ENCODE data around the gene LRRC58. TPM values are rescaled to one million over a fixed set of nuclear protein-coding genes. Genes with fewer than 3 reads are reported as not detected.
"Not testable (repeated sequence)": the region's sequence is repeated elsewhere in the genome, so short reads cannot be mapped to it uniquely, and the experiment has no call there.

The LRRC58 gene
- total and polyA plus RNA-seq, 5 donors from 2014 or later, result 8.3 to 15.8 (median 9.4) TPM

DNA sequence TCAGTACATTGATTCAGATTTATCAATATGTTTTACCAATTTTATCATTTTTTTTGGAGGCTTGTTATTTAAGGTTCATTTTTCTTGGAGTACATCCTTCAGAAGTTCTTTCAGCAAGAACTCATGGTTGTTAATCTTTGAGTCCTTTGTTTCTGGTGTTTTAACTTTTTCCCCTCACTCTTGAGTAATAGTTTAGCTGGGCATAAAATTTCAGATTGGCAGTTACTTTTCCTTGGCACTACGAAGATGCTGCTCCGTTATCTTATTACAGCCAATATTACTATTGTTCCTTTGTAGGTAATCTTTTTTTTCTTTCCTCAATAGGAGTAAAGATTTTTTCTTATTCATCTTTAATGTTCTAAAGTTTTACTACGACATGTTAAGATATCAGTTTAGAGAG, 9.8 kb downstream of the LRRC58 start:
- H3K4me3 ChIP-seq (ENCODE audit: low read depth, low read length), result no peak overlapping the region
- Mint-ChIP-seq H3K4me3 (no peak overlapping the region), H3K9me3 (peaks cover 0 to 9% (median 0%) of the 10 kb centered on the region in 7 donors), H3K27ac (peak overlapping the region in 1 of 3 donors; percentile 74), H3K4me1 (peaks cover 33 to 66% (median 54%) of the 10 kb centered on the region in 4 donors), H3K36me3 (peaks cover 35% of the 10 kb centered on the region), H3K27me3 (no peaks in the 10 kb centered on the region)
- peaks cover 17% of the 10 kb centered on the region for H3K4me1 ChIP-seq (ENCODE audit: control insufficient read depth, insufficient read depth, low read length, poor library complexity, severe bottlenecking)
- peaks cover 8% of the 10 kb centered on the region for H3K36me3 ChIP-seq (ENCODE audit: control insufficient read depth, insufficient read depth, low read length)
- no peaks in the 10 kb centered on the region for H3K9me3 ChIP-seq (ENCODE audit: control insufficient read depth in 2 of 2, low read length in 2 of 2)
- H3K27ac ChIP-seq (ENCODE audit: insufficient read depth, low read length, poor library complexity, severe bottlenecking), result no peak overlapping the region
- ATAC-seq (ENCODE audit: low read depth in 2 of 2), result no peak
- no peaks in the 10 kb centered on the region for H3K27me3 ChIP-seq (ENCODE audit: control insufficient read depth, insufficient read depth, low read length)
- no peak for DNase-seq

DNA sequence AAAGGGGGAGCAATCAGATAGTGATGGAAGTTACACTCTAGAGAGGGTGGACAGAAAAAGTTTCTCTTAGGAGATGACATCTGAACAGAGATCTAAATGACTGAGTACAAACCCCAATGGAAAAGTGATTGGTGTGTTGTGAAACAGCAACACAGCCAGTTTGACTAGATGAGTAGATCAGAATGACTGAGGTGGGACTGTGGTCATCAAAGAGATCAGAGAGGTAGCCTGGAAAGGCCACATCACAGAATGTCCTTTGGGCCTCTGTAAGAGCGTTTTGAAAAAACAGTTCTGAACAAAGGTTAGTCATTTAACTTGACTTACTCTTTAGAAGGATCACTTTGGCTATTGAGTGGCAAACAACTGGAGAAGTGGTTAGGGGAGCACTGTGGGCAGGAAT, 10.6 kb downstream of the LRRC58 start:
- no peak for ATAC-seq (ENCODE audit: low read depth in 2 of 2)
- H3K36me3 ChIP-seq (ENCODE audit: control insufficient read depth, insufficient read depth, low read length), result peaks cover 14% of the 10 kb centered on the region
- no peak overlapping the region for H3K4me3 ChIP-seq (ENCODE audit: low read depth, low read length)
- Mint-ChIP-seq H3K36me3 (peaks cover 40% of the 10 kb centered on the region), H3K4me1 (peaks cover 31 to 61% (median 47%) of the 10 kb centered on the region in 4 donors), H3K27me3 (no peaks in the 10 kb centered on the region), H3K4me3 (peak overlapping the region in 1 of 4 donors; percentile 6), H3K27ac (peak overlapping the region in 1 of 3 donors; percentile 3), H3K9me3 (peaks cover 0 to 9% (median 0%) of the 10 kb centered on the region in 7 donors)
- no peaks in the 10 kb centered on the region for H3K9me3 ChIP-seq (ENCODE audit: control insufficient read depth in 2 of 2, low read length in 2 of 2)
- no peak for DNase-seq
- no peaks in the 10 kb centered on the region for H3K27me3 ChIP-seq (ENCODE audit: control insufficient read depth, insufficient read depth, low read length)
- peaks cover 9% of the 10 kb centered on the region for H3K4me1 ChIP-seq (ENCODE audit: control insufficient read depth, insufficient read depth, low read length, poor library complexity, severe bottlenecking)
- no peak overlapping the region for H3K27ac ChIP-seq (ENCODE audit: insufficient read depth, low read length, poor library complexity, severe bottlenecking)

DNA sequence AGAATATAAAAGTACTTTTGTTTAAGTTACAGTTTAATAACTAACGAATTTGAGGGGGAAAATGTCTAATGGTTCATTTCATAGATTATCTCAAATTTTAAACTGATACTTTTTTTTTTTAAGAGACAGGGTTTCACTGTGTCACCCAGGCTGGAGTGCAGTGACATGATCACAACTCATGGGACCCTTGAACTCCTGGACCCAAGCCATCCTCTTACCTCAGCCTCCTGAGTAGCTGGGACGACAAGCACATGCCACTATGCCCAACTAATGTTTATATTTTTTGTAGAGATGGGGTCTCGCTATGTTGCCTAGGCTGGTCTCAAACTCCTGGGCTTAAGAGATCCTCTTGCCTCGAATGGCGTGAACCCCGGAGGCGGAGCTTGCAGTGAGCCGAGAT, 16.5 kb downstream of the LRRC58 start:
- DNase-seq (no peak), ATAC-seq (ENCODE audit: low read depth in 2 of 2) (no peak)
- H3K27me3 Mint-ChIP-seq, result no peaks in the 10 kb centered on the region
- H3K27ac Mint-ChIP-seq, result no peak overlapping the region
- Histone ChIP-seq H3K9me3 (ENCODE audit: control insufficient read depth in 2 of 2, low read length in 2 of 2) (no peaks in the 10 kb centered on the region), H3K4me1 (ENCODE audit: control insufficient read depth, insufficient read depth, low read length, poor library complexity, severe bottlenecking) (peaks cover 4% of the 10 kb centered on the region), H3K27ac (ENCODE audit: insufficient read depth, low read length, poor library complexity, severe bottlenecking) (no peak overlapping the region), H3K27me3 (ENCODE audit: control insufficient read depth, insufficient read depth, low read length) (no peaks in the 10 kb centered on the region), H3K4me3 (ENCODE audit: low read depth, low read length) (no peak overlapping the region), H3K36me3 (ENCODE audit: control insufficient read depth, insufficient read depth, low read length) (peaks cover 67% of the 10 kb centered on the region)
- H3K4me1 Mint-ChIP-seq, result peaks cover 17 to 25% (median 22%) of the 10 kb centered on the region in 4 donors
- H3K36me3 Mint-ChIP-seq, result peaks cover 40% of the 10 kb centered on the region
- no peaks in the 10 kb centered on the region for H3K9me3 Mint-ChIP-seq
- no peak overlapping the region for H3K4me3 Mint-ChIP-seq

DNA sequence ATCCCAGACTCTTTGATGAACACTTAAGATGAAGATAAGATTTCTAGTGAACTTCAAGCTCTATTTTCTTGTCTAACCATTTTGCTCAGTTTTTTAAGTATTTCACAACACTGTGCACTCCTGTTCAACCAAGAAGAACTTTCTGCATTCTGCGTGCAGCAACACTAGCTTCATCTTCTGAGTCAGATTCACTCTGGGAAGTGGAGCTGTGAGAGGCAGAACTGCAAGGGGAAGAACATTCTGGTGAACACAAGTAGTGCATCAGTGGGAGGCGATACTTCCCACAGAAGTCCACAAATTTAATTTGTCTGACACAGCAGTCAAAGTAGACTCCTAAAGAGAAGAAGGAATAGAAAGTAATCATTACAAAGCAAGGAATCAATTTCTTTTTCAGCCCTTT, 18.1 kb downstream of the LRRC58 start:
- Mint-ChIP-seq H3K4me3 (no peak overlapping the region), H3K4me1 (peaks cover 9 to 13% (median 9%) of the 10 kb centered on the region in 4 donors), H3K36me3 (peaks cover 43% of the 10 kb centered on the region), H3K27me3 (no peaks in the 10 kb centered on the region), H3K9me3 (no peaks in the 10 kb centered on the region), H3K27ac (peak overlapping the region in 1 of 3 donors; percentile 44)
- DNase-seq (no peak), ATAC-seq (ENCODE audit: low read depth in 2 of 2) (no peak)
- no peaks in the 10 kb centered on the region for H3K9me3 ChIP-seq (ENCODE audit: control insufficient read depth in 2 of 2, low read length in 2 of 2)
- H3K4me3 ChIP-seq (ENCODE audit: low read depth, low read length), result no peak overlapping the region
- H3K27me3 ChIP-seq (ENCODE audit: control insufficient read depth, insufficient read depth, low read length), result no peaks in the 10 kb centered on the region
- H3K36me3 ChIP-seq (ENCODE audit: control insufficient read depth, insufficient read depth, low read length), result peaks cover 69% of the 10 kb centered on the region
- H3K4me1 ChIP-seq (ENCODE audit: control insufficient read depth, insufficient read depth, low read length, poor library complexity, severe bottlenecking), result no peaks in the 10 kb centered on the region
- no peak overlapping the region for H3K27ac ChIP-seq (ENCODE audit: insufficient read depth, low read length, poor library complexity, severe bottlenecking)

DNA sequence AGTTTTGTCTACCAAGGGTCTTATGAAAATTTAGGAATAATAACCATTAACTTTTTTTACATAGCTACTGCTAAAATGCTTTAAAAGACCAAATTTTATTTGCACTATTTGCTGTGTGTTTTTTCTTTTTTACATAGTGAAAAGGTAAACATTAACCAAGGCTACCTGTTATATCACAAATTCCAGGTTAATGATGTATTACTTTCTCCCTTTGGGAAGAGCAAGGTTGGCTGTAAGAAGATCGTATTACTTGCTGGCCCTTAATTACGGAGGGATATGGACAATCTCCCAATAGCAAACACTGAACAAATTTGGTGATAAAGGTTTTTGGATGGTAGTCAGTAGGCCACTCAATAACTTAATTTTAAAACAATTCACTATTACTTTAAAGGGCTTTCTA, 22.4 kb downstream of the LRRC58 start:
- Mint-ChIP-seq H3K27ac (peak overlapping the region in 1 of 3 donors; percentile 17), H3K4me1 (peaks cover 0 to 7% (median 1%) of the 10 kb centered on the region in 4 donors), H3K4me3 (no peak overlapping the region), H3K9me3 (no peaks in the 10 kb centered on the region), H3K36me3 (peaks cover 33% of the 10 kb centered on the region), H3K27me3 (no peaks in the 10 kb centered on the region)
- Histone ChIP-seq H3K27me3 (ENCODE audit: control insufficient read depth, insufficient read depth, low read length) (no peaks in the 10 kb centered on the region), H3K4me1 (ENCODE audit: control insufficient read depth, insufficient read depth, low read length, poor library complexity, severe bottlenecking) (no peaks in the 10 kb centered on the region), H3K36me3 (ENCODE audit: control insufficient read depth, insufficient read depth, low read length) (peaks cover 55% of the 10 kb centered on the region), H3K4me3 (ENCODE audit: low read depth, low read length) (no peak overlapping the region), H3K9me3 (ENCODE audit: control insufficient read depth in 2 of 2, low read length in 2 of 2) (no peaks in the 10 kb centered on the region), H3K27ac (ENCODE audit: insufficient read depth, low read length, poor library complexity, severe bottlenecking) (no peak overlapping the region)
- DNase-seq (no peak), ATAC-seq (ENCODE audit: low read depth in 2 of 2) (no peak)

DNA sequence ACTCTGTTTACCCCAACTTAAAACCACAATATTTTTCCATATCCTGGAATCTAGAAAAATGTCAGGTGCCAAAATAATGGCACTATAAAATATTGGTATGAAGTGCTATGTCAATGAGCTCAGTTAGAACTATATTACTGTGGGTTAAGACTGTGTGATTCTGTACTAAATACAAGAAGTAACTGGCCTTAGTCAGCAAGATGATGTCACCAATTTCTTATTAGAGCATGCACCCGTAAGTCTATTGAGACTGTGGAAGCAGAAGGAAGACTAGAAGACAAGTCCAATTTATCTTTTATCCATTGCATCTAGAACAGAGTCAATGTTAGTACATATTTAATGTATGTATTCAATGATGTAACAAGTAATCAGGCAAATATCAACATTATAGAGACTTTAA, 25.0 kb downstream of the LRRC58 start:
- Histone ChIP-seq H3K4me1 (ENCODE audit: control insufficient read depth, insufficient read depth, low read length, poor library complexity, severe bottlenecking) (no peaks in the 10 kb centered on the region), H3K27me3 (ENCODE audit: control insufficient read depth, insufficient read depth, low read length) (no peaks in the 10 kb centered on the region), H3K27ac (ENCODE audit: insufficient read depth, low read length, poor library complexity, severe bottlenecking) (no peak overlapping the region), H3K36me3 (ENCODE audit: control insufficient read depth, insufficient read depth, low read length) (peaks cover 31% of the 10 kb centered on the region), H3K4me3 (ENCODE audit: low read depth, low read length) (no peak overlapping the region), H3K9me3 (ENCODE audit: control insufficient read depth in 2 of 2, low read length in 2 of 2) (no peaks in the 10 kb centered on the region)
- H3K9me3 Mint-ChIP-seq, result peaks cover 0 to 4% (median 0%) of the 10 kb centered on the region in 7 donors
- ATAC-seq (ENCODE audit: low read depth in 2 of 2) (no peak), DNase-seq (no peak)
- peaks cover 0 to 7% (median 1%) of the 10 kb centered on the region in 4 donors for H3K4me1 Mint-ChIP-seq
- no peak overlapping the region for H3K27ac Mint-ChIP-seq
- no peak overlapping the region for H3K4me3 Mint-ChIP-seq
- H3K27me3 Mint-ChIP-seq, result no peaks in the 10 kb centered on the region
- peaks cover 23% of the 10 kb centered on the region for H3K36me3 Mint-ChIP-seq

DNA sequence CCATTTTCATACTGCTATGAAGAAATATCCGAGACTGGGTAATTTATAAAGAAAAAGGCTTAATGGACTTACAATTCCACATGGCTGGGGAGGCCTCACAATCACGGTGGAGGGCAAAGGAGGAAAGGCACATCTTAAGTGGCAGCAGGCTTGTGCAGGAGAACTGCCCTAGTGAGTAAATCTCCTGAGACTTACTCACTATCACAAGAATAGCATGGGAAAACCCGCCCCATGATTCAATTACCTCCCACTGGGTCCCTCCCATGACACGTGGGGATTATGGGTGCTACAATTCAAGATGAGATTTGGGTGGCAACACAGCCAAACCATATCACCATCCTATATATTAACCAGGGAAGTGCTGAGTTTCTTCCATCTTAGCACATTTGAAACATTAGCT, 25.4 kb downstream of the LRRC58 start:
- H3K9me3 Mint-ChIP-seq; H3K27me3 Mint-ChIP-seq; H3K27ac Mint-ChIP-seq; ATAC-seq (ENCODE audit: low read depth in 2 of 2); H3K4me1 Mint-ChIP-seq; DNase-seq; H3K9me3 ChIP-seq (ENCODE audit: control insufficient read depth in 2 of 2, low read length in 2 of 2); H3K4me1 ChIP-seq (ENCODE audit: control insufficient read depth, insufficient read depth, low read length, poor library complexity, severe bottlenecking); H3K27me3 ChIP-seq (ENCODE audit: control insufficient read depth, insufficient read depth, low read length); H3K27ac ChIP-seq (ENCODE audit: insufficient read depth, low read length, poor library complexity, severe bottlenecking); H3K4me3 Mint-ChIP-seq; H3K4me3 ChIP-seq (ENCODE audit: low read depth, low read length): not testable (repeated sequence)
- H3K36me3 Mint-ChIP-seq, result peaks cover 23% of the 10 kb centered on the region
- H3K36me3 ChIP-seq (ENCODE audit: control insufficient read depth, insufficient read depth, low read length), result peaks cover 26% of the 10 kb centered on the region
